GM12872 (cell line): ENCODE measurements around the gene ANKRD7.

ENCODE experiments used
- CTCF ChIP-seq: IDR thresholded peaks from 3 replicates; pipeline ENCODE4 v1.5.1; 2011; ENCODE audit warnings: low read depth, mild to moderate bottlenecking, low read length, moderate library complexity; ENCODE audit not compliant: insufficient read depth

The ANKRD7 gene

GRCh38 chr7:118224521-118224920 lies at the start of gene ANKRD7:
Gene ANKRD7 (plus strand): TSS chr7:118224704. CDS start chr7:118224831, 127 bp downstream.
- TF ChIP-seq CTCF, result no peak

- TF ChIP-seq CTCF, result no peak
Observed at GRCh38 chr7:118175740-118176139, 48.8 kb upstream of the ANKRD7 start.

GRCh38 chr7:118179191-118179590 lies 45.3 kb upstream of the ANKRD7 start:
- TF ChIP-seq CTCF, result no peak

GRCh38 chr7:118182593-118183427 lies 41.7 kb upstream of the ANKRD7 start:
- no peak for TF ChIP-seq CTCF

GRCh38 chr7:118183428-118183785 lies 41.1 kb upstream of the ANKRD7 start:
- no peak for TF ChIP-seq CTCF

- no peak for TF ChIP-seq CTCF
Observed at GRCh38 chr7:118183786-118184564, 40.5 kb upstream of the ANKRD7 start, which contains the start of gene LSM8. Gene LSM8 (plus strand): TSS chr7:118184164. CDS start chr7:118184224, 60 bp downstream.

GRCh38 chr7:118184565-118184940 lies 40.0 kb upstream of the ANKRD7 start:
- TF ChIP-seq CTCF, result no peak
